Keratinocyte (primary cell): Measurements from ENCODE around the gene PRIMA1. TPM values are rescaled to one million over a fixed set of nuclear protein-coding genes. Genes with fewer than 3 reads are reported as not detected.

Experiments
- DNase-seq: peaks from one replicate; pipeline ENCODE4 v3.0.0-alpha.2; 2011; ENCODE audit warnings: low read depth, missing footprints, low spot score
- FAIRE-seq: peaks from 2 replicates; lab custom pipeline; 2011; peaks lifted over from hg19 to GRCh38; lab: Jason Lieb, UNC
- H2AFZ ChIP-seq: 2 replicates; pipeline ENCODE4 v1.6.0; 2012; ENCODE audit warnings: low read length, control low read depth, inconsistent platforms; ENCODE audit not compliant: control insufficient read depth
- H3K27ac ChIP-seq: 2 replicates; pipeline ENCODE4 v1.5.1; 2011; ENCODE audit warnings: low read length; ENCODE audit not compliant: control insufficient read depth, insufficient read depth
- H3K27me3 ChIP-seq: 3 replicates; pipeline ENCODE4 v1.6.0; 2011; ENCODE audit warnings: low read length; ENCODE audit not compliant: control insufficient read depth, insufficient read depth; ENCODE audit errors: extremely low read depth
- H3K36me3 ChIP-seq, 2 experiments: 2 replicates in 1 of 2; 3 replicates in 1 of 2; pipeline ENCODE4 v1.5.1; 2011; ENCODE audit warnings: low read length in 2 of 2, mild to moderate bottlenecking in 1 of 2; ENCODE audit not compliant: control insufficient read depth in 2 of 2, insufficient read depth in 2 of 2; ENCODE audit errors: extremely low read depth in 1 of 2
- H3K4me1 ChIP-seq: 3 replicates; pipeline ENCODE4 v1.5.1; 2011; ENCODE audit warnings: low read length; ENCODE audit not compliant: control insufficient read depth, insufficient read depth; ENCODE audit errors: extremely low read depth
- H3K4me2 ChIP-seq: 3 replicates; pipeline ENCODE4 v1.6.0; 2011; ENCODE audit warnings: low read depth, low read length; ENCODE audit not compliant: control insufficient read depth, insufficient read depth; ENCODE audit errors: extremely low read depth
- H3K4me3 ChIP-seq, 3 experiments: fragments of 200-600 bp in 1 of 3; sonication (generic) in 1 of 3; 2 replicates in 2 of 3; 3 replicates in 1 of 3; pipeline ENCODE4 v1.5.1; 2011 to 2016; ENCODE audit warnings: low read length in 3 of 3, mild to moderate bottlenecking in 3 of 3, control low read depth in 2 of 3, inconsistent platforms in 1 of 3, low read depth in 1 of 3, mixed read lengths in 1 of 3, mixed run types in 1 of 3, moderate library complexity in 1 of 3; ENCODE audit not compliant: control insufficient read depth in 2 of 3, insufficient read depth in 2 of 3; ENCODE audit errors: extremely low read depth in 1 of 3
- H3K79me2 ChIP-seq: 2 replicates; pipeline ENCODE4 v1.6.0; 2012; ENCODE audit warnings: low read length; ENCODE audit not compliant: control insufficient read depth, insufficient read depth
- H3K9ac ChIP-seq: 3 replicates; pipeline ENCODE4 v1.6.0; 2011; ENCODE audit warnings: low read length; ENCODE audit not compliant: control insufficient read depth, insufficient read depth; ENCODE audit errors: extremely low read depth
- H3K9me1 ChIP-seq: 3 replicates; pipeline ENCODE4 v1.6.0; 2011; ENCODE audit warnings: low read length; ENCODE audit not compliant: control insufficient read depth, insufficient read depth; ENCODE audit errors: extremely low read depth
- H3K9me3 ChIP-seq: 2 replicates; pipeline ENCODE4 v1.5.1; 2012; ENCODE audit warnings: low read depth, low read length; ENCODE audit not compliant: control insufficient read depth
- H4K20me1 ChIP-seq: 3 replicates; pipeline ENCODE4 v1.6.0; 2011; ENCODE audit warnings: low read length; ENCODE audit not compliant: control insufficient read depth, insufficient read depth; ENCODE audit errors: extremely low read depth
- CTCF ChIP-seq, 3 experiments: IDR thresholded peaks in 1 of 3; conservative IDR thresholded peaks in 1 of 3; optimal IDR thresholded peaks in 1 of 3; 2 replicates in 2 of 3; 3 replicates in 1 of 3; pipeline versions ENCODE3 to v1.5.1; 2011; ENCODE audit warnings: low read length in 3 of 3, mild to moderate bottlenecking in 3 of 3, moderate library complexity in 2 of 3, control low read depth in 1 of 3, inconsistent platforms in 1 of 3; ENCODE audit not compliant: insufficient read depth in 2 of 3; ENCODE audit errors: extremely low read depth in 1 of 3
- EZH2 ChIP-seq: IDR thresholded peaks from one replicate; pipeline ENCODE4 v1.6.1; 2012; ENCODE audit warnings: inconsistent platforms, mild to moderate bottlenecking, low read length, moderate library complexity
- dilution Hi-C: fragments of 300-500 bp; cut with MboI; formaldehyde crosslinking; loops from one replicate; pipeline ENCODE4 v1.7.0; 2020; ENCODE audit warnings: low sequenced_read_pairs; ENCODE audit not compliant: extremely low pct_ligation_motif_present
- polyA plus RNA-seq, 5 experiments: library from polyadenylated mRNA; depleted of rRNA in 3 of 5; stranded (reverse) in 3 of 5; stranded (forward) in 1 of 5; unstranded in 1 of 5; fragments of >200 nt; gene quantifications; 1 replicate in 1 of 5; 2 replicates in 3 of 5; 3 replicates in 1 of 5; pipeline versions ENCODE4 v1.2.1 to v1.2.3, GENCODE V29; 2011 to 2012; ENCODE audit warnings: missing spikeins in 2 of 5, low read depth in 1 of 5, low replicate concordance in 1 of 5

The PRIMA1 gene
- polyA plus RNA-seq, 1 donor (not counting 4 experiments of a cell fraction or from before 2014, with no cell fraction given), result not detected

DNA sequence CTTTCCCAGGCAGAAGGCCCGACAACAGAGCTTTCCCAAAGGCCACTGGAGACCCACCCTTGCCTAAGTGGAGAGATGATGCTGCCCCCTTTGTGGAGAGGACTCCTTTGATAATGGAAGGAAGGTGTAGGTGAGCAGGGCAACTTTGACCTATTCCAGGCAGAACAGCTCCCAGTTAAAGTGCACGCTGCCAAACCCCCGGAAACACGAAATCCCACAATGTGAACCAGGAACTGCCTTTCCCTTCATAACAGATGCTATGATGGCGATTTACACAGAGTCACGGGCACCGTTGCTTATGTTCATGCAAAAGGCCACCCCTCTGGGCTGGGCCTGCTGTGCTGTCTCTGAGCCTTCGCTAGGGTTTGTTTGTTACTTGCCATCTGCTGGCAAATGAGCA is 34.6 kb downstream of the PRIMA1 start:
- H3K9ac ChIP-seq, result no peak overlapping the region
- DNase-seq (no peak), FAIRE-seq (no peak)
- no peaks in the 10 kb centered on the region for H3K27me3 ChIP-seq
- H3K27ac ChIP-seq, result no peak overlapping the region
- no peaks in the 10 kb centered on the region for H3K4me1 ChIP-seq
- no peaks in the 10 kb centered on the region for H3K9me3 ChIP-seq
- no peak overlapping the region for H3K4me2 ChIP-seq
- H4K20me1 ChIP-seq, result no peaks in the 10 kb centered on the region
- H3K9me1 ChIP-seq, result no peaks in the 10 kb centered on the region
- TF ChIP-seq CTCF (optimal IDR thresholded peaks at IDR 0.05 in 1 of 3, IDR thresholded peaks at IDR 0.05 in 1 of 3, conservative IDR thresholded peaks at IDR 0.05 in 1 of 3; ENCODE audit: extremely low read depth in 1 of 3, insufficient read depth in 2 of 3, low read length in 3 of 3), result no peak
- no peak for TF ChIP-seq EZH2
- no peak overlapping the region for H3K4me3 ChIP-seq
- H3K79me2 ChIP-seq, result no peaks in the 10 kb centered on the region
- no peaks in the 10 kb centered on the region for H3K36me3 ChIP-seq
- dilution Hi-C loops, result no loop called here
- no peak overlapping the region for H2AFZ ChIP-seq

DNA sequence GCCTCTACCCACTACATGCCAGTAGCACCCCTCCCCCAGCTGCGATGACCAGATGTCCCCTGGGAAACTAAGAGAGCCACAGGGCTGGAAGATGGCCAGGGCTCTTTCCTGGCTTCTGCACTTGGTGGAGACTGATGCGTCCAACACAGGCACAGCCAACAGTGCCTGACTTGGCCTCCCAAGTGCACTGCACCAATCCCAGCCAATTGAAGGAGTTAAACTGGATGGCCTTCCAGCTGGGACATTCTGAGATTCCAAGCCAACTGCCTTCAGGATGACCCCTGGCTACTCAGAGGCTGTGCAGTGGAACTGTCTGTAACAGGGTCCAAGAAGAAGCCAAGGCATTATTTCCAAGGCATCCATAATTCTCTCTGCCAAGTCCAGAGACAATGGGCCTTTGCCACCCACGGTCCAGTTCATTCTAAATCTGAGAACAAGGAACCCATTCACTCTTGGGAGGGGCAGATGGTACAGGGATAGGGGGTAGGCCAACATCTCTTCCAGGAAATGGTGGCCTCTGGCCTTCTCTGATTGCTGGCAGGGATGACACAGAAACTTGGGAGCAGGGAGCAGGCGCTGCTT is 35.2 kb downstream of the PRIMA1 start:
- Histone ChIP-seq H3K27me3 (no peaks in the 10 kb centered on the region), H3K9me3 (no peaks in the 10 kb centered on the region), H2AFZ (no peak overlapping the region), H3K9me1 (no peaks in the 10 kb centered on the region), H4K20me1 (no peaks in the 10 kb centered on the region), H3K79me2 (no peaks in the 10 kb centered on the region), H3K36me3 (no peaks in the 10 kb centered on the region), H3K4me2 (no peak overlapping the region), H3K4me3 (no peak overlapping the region), H3K27ac (no peak overlapping the region), H3K4me1 (no peaks in the 10 kb centered on the region), H3K9ac (no peak overlapping the region)
- dilution Hi-C loops, result no loop called here
- no peak for FAIRE-seq
- DNase-seq, result no peak
- TF ChIP-seq CTCF (optimal IDR thresholded peaks at IDR 0.05 in 1 of 3, IDR thresholded peaks at IDR 0.05 in 1 of 3, conservative IDR thresholded peaks at IDR 0.05 in 1 of 3; ENCODE audit: extremely low read depth in 1 of 3, insufficient read depth in 2 of 3, low read length in 3 of 3) (no peak), EZH2 (no peak)
